ENCODE data around the gene SELENBP1.
A peak's percentile ranks its signal among the peaks of the same experiment; 100 is the strongest.
"Not testable (repeated sequence)": the region's sequence is repeated elsewhere in the genome, so short reads cannot be mapped to it uniquely, and the experiment has no call there.

Gene SELENBP1

GRCh38 chr1:151377150-151377884 lies 4.8 kb upstream of the SELENBP1 start:
- DNase-seq, result no peak

GRCh38 chr1:151373196-151373595 lies 691 bp upstream of the SELENBP1 start:
- DNase-seq, result peak in 2 of 14 donors; percentile 3 to 16

DNA sequence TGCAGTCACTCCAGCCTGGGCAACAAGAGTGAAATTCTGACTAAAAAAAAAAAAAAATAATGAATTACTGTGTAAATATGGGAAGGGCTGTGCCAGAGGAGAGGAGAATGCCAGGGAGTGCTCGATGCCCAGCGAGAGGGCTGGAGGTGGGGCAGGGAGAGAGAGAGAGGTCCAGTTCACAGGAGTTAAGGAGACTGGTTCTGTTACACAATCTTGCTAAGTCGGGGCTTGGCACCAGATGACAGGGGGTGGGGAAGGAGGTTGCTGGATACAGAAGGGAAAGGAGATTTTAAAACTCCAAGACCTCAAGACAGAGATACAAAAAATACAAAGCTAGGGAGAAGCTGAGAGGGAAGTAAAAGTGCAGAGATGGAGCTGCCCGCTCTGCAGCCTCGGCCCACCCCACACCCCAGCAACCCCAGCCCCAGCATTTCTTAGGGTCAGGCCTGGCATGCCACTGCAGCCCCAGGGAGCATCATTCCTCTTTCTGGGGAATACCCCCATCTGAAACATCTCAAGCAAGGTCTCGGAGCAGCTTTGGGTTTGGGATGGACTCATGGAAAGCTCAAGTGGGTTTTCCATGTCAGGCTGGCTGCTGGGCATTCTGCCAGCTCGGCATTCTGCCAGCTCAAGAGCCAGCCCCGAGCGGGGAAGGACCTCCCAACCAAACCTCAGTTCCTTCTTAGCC lies 991 bp downstream of the SELENBP1 start:
- DNase-seq, result peak in 13 of 14 donors; percentile 8 to 73 (median 43)

GRCh38 chr1:151370211-151370911 lies 2.1 kb downstream of the SELENBP1 start:
- peak in 4 of 14 donors; percentile 7 to 29 (median 24) for DNase-seq

- no peak for DNase-seq
These were observed 2.9 kb downstream of the SELENBP1 start for GRCh38 chr1:151369621-151370048.

GRCh38 chr1:151369302-151369610 lies 3.2 kb downstream of the SELENBP1 start:
- DNase-seq, result no peak

DNA sequence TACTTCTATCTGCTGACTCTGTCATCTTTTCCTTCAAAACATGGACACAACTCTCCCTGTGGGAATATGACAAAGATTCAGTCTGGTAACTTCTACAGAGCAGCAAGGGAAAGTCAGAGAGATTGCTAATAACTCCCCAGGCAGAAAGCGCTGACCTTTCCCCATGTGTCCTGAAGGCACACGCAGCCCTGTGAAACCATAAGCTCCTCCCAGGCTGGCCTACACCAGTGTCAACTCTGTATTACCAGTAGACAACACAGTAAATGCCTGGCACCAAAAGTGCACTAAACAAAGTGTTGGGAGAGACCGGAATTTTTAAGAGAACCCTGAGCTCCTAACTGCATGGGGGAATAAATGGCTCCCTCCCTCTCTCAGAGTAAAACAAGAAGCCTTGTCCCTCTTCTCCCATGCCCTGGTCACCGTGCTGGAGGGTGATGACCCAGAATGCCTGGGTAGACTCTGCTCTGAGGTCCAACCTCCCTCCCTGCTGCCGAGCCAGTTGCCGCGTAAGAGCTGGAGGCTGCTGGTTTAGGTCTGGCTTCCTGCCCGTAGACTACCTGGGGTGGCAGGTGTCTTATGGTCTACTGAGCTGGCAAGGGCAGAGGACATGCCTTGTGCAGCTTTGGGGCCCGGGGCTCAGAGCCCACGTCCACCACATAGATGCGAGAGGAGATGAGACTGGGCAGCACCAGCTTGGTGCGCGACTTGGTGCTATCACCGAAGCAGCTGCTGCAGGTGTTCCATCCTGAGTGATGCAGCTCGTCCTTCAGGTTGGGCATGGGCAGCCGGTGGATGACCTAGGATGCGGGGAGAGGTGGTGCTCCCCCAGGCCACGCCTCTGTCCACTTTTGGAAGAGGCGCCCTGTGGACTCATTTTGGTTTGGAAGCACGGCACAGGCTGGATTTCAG lies 3.9 kb downstream of the SELENBP1 start:
- no peak for DNase-seq

GRCh38 chr1:151367658-151368392 lies 4.7 kb downstream of the SELENBP1 start:
- DNase-seq, result peak in 4 of 14 donors; percentile 4 to 43 (median 14)

- DNase-seq, result no peak
These were observed 7.5 kb downstream of the SELENBP1 start for GRCh38 chr1:151364996-151365395.

- DNase-seq, result no peak
These were observed 10.0 kb downstream of the SELENBP1 start for GRCh38 chr1:151362308-151363155.

DNA sequence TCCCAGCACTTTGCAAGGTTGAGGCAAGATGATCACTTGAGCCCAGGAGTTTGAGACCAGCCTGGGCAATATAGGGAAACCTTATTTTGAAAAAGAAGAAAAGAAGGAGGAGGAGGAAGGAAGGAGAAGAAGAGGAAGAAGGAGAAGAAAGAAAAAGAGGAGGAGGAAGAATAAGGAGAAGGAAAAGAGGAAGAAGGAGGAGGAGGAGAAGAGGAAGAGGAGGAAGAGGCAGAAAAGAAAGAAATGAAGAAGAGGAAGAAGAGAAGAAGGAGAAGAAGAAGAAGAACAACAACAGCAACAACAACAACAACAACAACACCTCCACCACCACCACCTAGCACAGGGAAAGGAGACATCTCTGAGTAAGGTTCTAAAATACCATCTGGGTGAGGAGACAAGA lies 10.6 kb downstream of the SELENBP1 start:
- no peak for DNase-seq

GRCh38 chr1:151356696-151357095 lies 15.8 kb downstream of the SELENBP1 start:
- no peak for DNase-seq

DNA sequence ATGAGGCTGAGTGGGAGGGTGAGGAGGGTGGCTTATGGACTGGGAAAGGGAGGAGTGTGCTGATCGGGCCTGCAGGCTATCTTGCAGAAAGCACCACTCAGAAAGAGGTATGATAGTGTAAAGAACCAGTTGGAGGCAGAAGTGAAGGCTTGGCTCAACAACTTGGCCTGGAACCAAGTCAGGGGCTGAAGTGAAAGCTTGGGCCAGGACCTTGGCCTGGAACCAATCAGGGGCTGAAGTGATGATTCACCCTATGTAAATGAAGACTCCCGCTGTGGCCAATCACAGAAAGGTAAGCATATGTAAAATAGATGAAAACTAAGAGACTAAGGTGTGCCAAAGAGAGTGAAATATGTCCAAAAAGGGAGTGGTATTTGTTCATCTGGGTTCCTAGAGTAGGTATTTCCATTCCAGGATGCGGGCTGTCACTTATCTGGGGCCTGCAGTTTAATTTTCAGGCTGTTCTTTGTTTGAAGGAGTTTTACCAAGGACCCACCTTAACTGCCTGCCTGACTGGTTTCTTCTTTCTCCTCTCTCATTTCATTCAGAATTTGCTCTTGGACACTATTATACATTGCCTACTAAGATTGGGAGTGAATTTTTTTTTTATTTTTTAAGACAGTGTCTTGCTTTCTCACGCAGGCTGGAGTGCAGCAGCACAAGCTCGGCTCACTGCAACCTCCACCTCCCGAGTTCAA lies 20.3 kb downstream of the SELENBP1 start:
- no peak for DNase-seq

DNA sequence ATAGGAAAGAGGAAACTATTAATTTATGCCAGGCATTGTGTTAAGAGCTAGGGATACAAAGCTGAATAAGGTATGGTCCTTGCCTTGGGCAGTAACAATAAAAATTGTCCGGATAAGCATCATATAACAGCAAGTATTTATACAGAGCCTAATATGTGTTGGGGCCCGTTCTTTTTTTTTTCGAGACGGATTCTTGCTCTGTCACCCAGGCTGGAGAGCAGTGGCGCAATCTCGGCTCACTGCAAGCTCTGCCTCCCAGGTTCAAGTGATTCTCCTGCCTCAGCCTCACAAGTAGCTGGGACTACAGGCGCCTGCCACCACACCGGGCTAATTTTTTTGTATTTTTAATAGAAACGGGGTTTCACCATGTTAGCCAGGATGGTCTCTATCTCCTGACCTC lies 22.2 kb downstream of the SELENBP1 start:
- DNase-seq, result not testable (repeated sequence)

DNA sequence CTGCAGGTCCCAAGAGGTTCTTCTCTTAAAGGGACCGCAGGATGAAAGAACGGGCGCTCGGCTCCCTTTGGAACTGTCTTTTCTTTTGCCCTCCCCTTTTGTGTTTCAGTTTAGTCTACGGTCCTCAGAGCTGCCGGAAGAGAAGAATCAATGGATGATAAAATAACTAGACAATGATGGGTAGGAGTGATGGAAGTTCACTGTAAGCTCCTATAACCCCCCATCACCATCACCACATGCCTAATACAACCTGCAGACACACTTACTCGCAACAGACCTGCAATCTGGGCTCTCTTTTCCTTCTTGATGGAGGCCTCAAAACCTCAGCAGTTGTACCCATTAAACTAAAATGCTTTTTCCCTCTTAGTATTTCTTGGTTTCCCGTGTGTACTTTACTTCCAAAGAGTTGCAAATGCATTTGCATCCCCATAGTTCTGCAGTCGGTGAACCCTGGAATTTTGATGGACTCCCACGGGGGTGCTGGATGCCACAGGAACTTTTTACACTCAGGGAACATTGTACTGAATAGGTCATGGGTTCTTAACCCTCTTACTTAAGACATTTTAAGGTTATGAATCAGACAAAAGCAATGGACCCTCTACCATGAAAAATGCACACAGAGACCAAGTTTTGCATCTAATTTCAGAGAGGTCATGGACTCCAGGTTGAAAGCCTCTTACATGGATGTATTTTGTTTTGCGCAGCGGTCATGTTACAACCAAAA lies 24.8 kb downstream of the SELENBP1 start:
- no peak for DNase-seq

DNA sequence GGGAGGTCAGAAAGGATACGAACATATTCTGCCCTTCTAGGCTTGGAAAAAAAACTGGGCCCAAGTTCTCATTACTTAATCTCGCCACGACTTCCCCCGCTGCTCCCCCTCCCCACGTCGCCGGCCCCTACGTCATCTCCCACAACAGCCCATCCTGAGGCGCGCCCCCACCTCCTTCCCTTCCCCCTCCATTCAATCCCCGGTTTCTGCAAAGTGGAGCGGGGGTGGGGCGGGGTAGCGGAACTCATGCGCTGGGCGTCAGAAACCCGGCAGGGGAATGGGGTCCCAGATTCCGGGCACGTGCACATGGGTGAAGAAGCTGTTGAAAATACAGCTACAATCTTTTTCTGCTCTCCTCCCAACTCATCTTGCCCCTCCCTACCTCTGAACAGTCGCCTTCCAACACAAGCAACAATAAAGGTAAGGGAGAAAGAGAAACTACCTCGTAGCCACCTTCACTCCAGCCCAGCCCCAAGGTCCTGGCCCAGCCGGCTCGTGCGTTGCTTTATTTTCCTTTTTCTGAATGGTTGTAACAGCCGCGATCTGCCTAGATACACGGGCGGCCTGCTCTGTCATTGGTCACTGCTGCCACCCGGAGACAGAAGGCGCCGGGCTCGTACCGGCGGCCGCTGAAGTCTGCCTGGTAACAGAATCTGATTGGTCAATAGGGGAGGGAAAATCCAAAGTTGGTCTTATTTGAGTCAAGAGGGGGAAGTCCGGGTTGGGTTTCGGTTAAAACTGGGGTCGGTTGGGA lies 25.6 kb downstream of the SELENBP1 start, which contains the start of gene RFX5:
Gene RFX5 (minus strand): TSS at position 484 of the 754 bp plus-strand sequence. CDS start 932 bp downstream, outside the sequence.
- peak; percentile 47 to 96 (median 85) for DNase-seq

GRCh38 chr1:151346082-151346768 lies 26.3 kb downstream of the SELENBP1 start:
- peak in 1 of 14 donors; percentile 7 for DNase-seq

GRCh38 chr1:151344291-151344690 lies 28.2 kb downstream of the SELENBP1 start:
- DNase-seq, result no peak

All from C1 segment of cervical spinal cord (tissue), 14 donors.